Measurements from ENCODE around the gene ARHGAP6. TPM values are rescaled to one million over a fixed set of nuclear protein-coding genes. Genes with fewer than 3 reads are reported as not detected.

ARHGAP6 gene
- total RNA-seq, 1 donor from 2014 or later, result 1.2 TPM

GRCh38 chrX:11557120-11557519 is 108.6 kb downstream of the ARHGAP6 start:
- Histone ChIP-seq H3K27me3 (no peaks in the 10 kb centered on the region), H3F3A (ENCODE audit: low read depth) (no peaks in the 10 kb centered on the region), H4K20me1 (ENCODE audit: low read depth) (no peaks in the 10 kb centered on the region), H3K27ac (no peak overlapping the region), H3K9me3 (ENCODE audit: low read depth) (no peaks in the 10 kb centered on the region), H3K4me3 (no peak overlapping the region), H3K4me1 (no peaks in the 10 kb centered on the region), H3K4me2 (no peak overlapping the region), H3K36me3 (no peaks in the 10 kb centered on the region), H3K9ac (no peak overlapping the region), H3K79me2 (ENCODE audit: low read depth) (no peaks in the 10 kb centered on the region), H2AFZ (replicated peaks) (no peak overlapping the region)
- no peak overlapping the region for H3K27ac Mint-ChIP-seq
- H3K27me3 Mint-ChIP-seq (ENCODE audit: insufficient read depth, low read depth), result no peaks in the 10 kb centered on the region
- TF ChIP-seq EZH2 (IDR thresholded peaks at IDR 0.05) (no peak), EZH2phosphoT487 (IDR thresholded peaks at IDR 0.05) (no peak), CTCF (IDR thresholded peaks at IDR 0.05) (no peak)
- H3K36me3 Mint-ChIP-seq, result no peaks in the 10 kb centered on the region
- H3K4me3 Mint-ChIP-seq, result no peak overlapping the region
- peaks cover 3% of the 10 kb centered on the region for H3K9me3 Mint-ChIP-seq
- no peaks in the 10 kb centered on the region for H3K4me1 Mint-ChIP-seq
- DNase-seq (ENCODE audit: low spot score), result no peak

GRCh38 chrX:11555759-11556158 is 110.0 kb downstream of the ARHGAP6 start:
- no peaks in the 10 kb centered on the region for H3K4me1 Mint-ChIP-seq
- Histone ChIP-seq H3K27me3 (no peaks in the 10 kb centered on the region), H4K20me1 (ENCODE audit: low read depth) (no peaks in the 10 kb centered on the region), H3K4me2 (no peak overlapping the region), H3K4me3 (no peak overlapping the region), H3F3A (ENCODE audit: low read depth) (no peaks in the 10 kb centered on the region), H3K9ac (no peak overlapping the region), H3K27ac (no peak overlapping the region), H3K4me1 (no peaks in the 10 kb centered on the region), H3K79me2 (ENCODE audit: low read depth) (no peaks in the 10 kb centered on the region), H3K9me3 (ENCODE audit: low read depth) (no peaks in the 10 kb centered on the region), H3K36me3 (no peaks in the 10 kb centered on the region), H2AFZ (replicated peaks) (no peak overlapping the region)
- no peak for DNase-seq (ENCODE audit: low spot score)
- no peaks in the 10 kb centered on the region for H3K27me3 Mint-ChIP-seq (ENCODE audit: insufficient read depth, low read depth)
- TF ChIP-seq CTCF (IDR thresholded peaks at IDR 0.05) (no peak), EZH2 (IDR thresholded peaks at IDR 0.05) (no peak), EZH2phosphoT487 (IDR thresholded peaks at IDR 0.05) (no peak)
- no peaks in the 10 kb centered on the region for H3K36me3 Mint-ChIP-seq
- no peak overlapping the region for H3K4me3 Mint-ChIP-seq
- H3K9me3 Mint-ChIP-seq, result peaks cover 3% of the 10 kb centered on the region
- no peak overlapping the region for H3K27ac Mint-ChIP-seq

GRCh38 chrX:11553594-11553993 is 112.1 kb downstream of the ARHGAP6 start:
- no peak overlapping the region for H3K4me3 Mint-ChIP-seq
- Histone ChIP-seq H3K9ac (no peak overlapping the region), H3K4me1 (no peaks in the 10 kb centered on the region), H2AFZ (replicated peaks) (no peak overlapping the region), H3K9me3 (ENCODE audit: low read depth) (no peaks in the 10 kb centered on the region), H3K79me2 (ENCODE audit: low read depth) (no peaks in the 10 kb centered on the region), H3K27ac (no peak overlapping the region), H3K4me3 (no peak overlapping the region), H3K27me3 (no peaks in the 10 kb centered on the region), H3F3A (ENCODE audit: low read depth) (no peaks in the 10 kb centered on the region), H3K4me2 (no peak overlapping the region), H4K20me1 (ENCODE audit: low read depth) (no peaks in the 10 kb centered on the region), H3K36me3 (no peaks in the 10 kb centered on the region)
- no peaks in the 10 kb centered on the region for H3K9me3 Mint-ChIP-seq
- no peaks in the 10 kb centered on the region for H3K27me3 Mint-ChIP-seq (ENCODE audit: insufficient read depth, low read depth)
- H3K4me1 Mint-ChIP-seq, result no peaks in the 10 kb centered on the region
- no peak overlapping the region for H3K27ac Mint-ChIP-seq
- TF ChIP-seq EZH2phosphoT487 (IDR thresholded peaks at IDR 0.05) (no peak), EZH2 (IDR thresholded peaks at IDR 0.05) (no peak), CTCF (IDR thresholded peaks at IDR 0.05) (no peak)
- no peaks in the 10 kb centered on the region for H3K36me3 Mint-ChIP-seq
- DNase-seq (ENCODE audit: low spot score), result no peak

All from neural progenitor cell (in vitro differentiated cells).